BJ (cell line): ENCODE data around the gene NBEAL1. TPM values are rescaled to one million over a fixed set of nuclear protein-coding genes. Genes with fewer than 3 reads are reported as not detected.
"Not testable (repeated sequence)": the region's sequence is repeated elsewhere in the genome, so short reads cannot be mapped to it uniquely, and the experiment has no call there.

Experiments
- CTCF ChIA-PET: fragments of 350-600 bp; formaldehyde crosslinking; extraction: SDS; loops from one replicate; lab custom pipeline; 2021; ENCODE audit warnings: antibody characterized with exemption, inconsistent platforms; lab: Yijun Ruan, JAX
- POLR2A ChIA-PET: fragments of 300-600 bp; sonication (Branson Sonifier 250); formaldehyde crosslinking; extraction: SDS; loops from one replicate; lab custom pipeline; 2021; ENCODE audit warnings: antibody characterized with exemption; lab: Charles Lee
- DNase-seq: peaks from one replicate; pipeline ENCODE4 v3.0.0-alpha.2; 2011; ENCODE audit warnings: low read depth
- H3K27me3 ChIP-seq: 2 replicates; pipeline ENCODE4 v1.6.0; 2011; ENCODE audit warnings: low read length; ENCODE audit not compliant: control insufficient read depth, insufficient read depth
- H3K36me3 ChIP-seq: 2 replicates; pipeline ENCODE4 v1.5.1; 2011; ENCODE audit warnings: low read length; ENCODE audit not compliant: control insufficient read depth, insufficient read depth
- H3K4me3 ChIP-seq: 2 replicates; pipeline ENCODE4 v1.5.1; 2011; ENCODE audit warnings: low read depth, mild to moderate bottlenecking, control low read depth, low read length
- CTCF ChIP-seq: IDR thresholded peaks from 2 replicates; pipeline ENCODE4 v1.5.1; 2011; ENCODE audit warnings: low read depth, mild to moderate bottlenecking, control low read depth, inconsistent platforms, low read length, moderate library complexity; ENCODE audit not compliant: insufficient read depth
- polyA plus RNA-seq: library from polyadenylated mRNA; depleted of rRNA; stranded (reverse); fragments of >200 nt; gene quantifications from 2 replicates; pipeline ENCODE4 v1.2.3, GENCODE V29; 2011

The NBEAL1 gene
- polyA plus RNA-seq, 1 experiment = 5.9 TPM

DNA sequence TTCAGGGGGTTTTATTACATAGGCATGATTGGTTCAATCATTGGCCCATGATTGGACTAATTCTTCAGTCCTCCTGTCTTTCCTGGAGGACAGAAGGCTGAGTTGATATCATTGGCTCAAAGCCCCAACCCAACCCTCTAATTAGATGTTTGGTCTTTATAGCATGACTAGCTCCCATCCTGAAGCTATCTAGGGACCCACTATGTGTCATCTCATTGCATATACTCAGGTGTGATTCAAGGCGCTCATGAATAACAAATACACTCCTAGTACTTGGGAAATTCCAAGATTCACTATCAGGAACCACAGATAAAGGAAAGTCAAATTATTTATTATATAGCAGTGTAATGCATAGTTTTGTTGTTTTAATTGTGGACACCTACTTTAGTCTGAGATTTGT, 24.9 kb upstream of the NBEAL1 start:
- DNase-seq = no peak
- Histone ChIP-seq H3K4me3 (no peak overlapping the region), H3K27me3 (no peaks in the 10 kb centered on the region), H3K36me3 (no peaks in the 10 kb centered on the region)
- POLR2A ChIA-PET = no interaction called here
- no peak for TF ChIP-seq CTCF
- CTCF ChIA-PET = interaction anchor here (0.6 kb wide), 1 partner anchor 19 kb away, joined by 3 read pairs; no protein-coding TSS in a partner anchor

DNA sequence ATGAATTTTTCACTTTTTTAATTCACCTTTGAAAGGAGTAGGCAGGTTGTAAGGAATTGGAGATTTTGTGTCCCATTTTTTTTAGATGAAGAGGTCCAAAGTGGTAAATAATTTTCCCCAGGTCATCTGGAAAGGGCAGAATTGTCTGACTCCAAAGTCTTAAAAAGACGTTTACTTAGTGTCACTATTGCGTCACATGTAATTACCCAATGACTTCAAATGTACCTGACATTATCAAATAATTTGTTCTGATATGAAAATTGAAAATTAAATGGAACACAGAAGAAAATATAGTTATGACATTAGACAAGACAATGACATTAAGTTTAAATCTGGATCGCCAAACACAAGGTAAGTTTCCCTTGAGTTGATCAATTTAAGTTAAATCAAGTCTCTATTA, 24.2 kb upstream of the NBEAL1 start:
- H3K4me3 ChIP-seq = no peak overlapping the region
- CTCF ChIA-PET = no interaction called here
- no peaks in the 10 kb centered on the region for H3K27me3 ChIP-seq
- no peak for TF ChIP-seq CTCF
- no peak for DNase-seq
- H3K36me3 ChIP-seq = no peaks in the 10 kb centered on the region
- POLR2A ChIA-PET = no interaction called here

GRCh38 chr2:202997113-202997512, 17.6 kb upstream of the NBEAL1 start:
- H3K36me3 ChIP-seq, CTCF ChIA-PET, H3K4me3 ChIP-seq, H3K27me3 ChIP-seq, POLR2A ChIA-PET, DNase-seq: not testable (repeated sequence)

DNA sequence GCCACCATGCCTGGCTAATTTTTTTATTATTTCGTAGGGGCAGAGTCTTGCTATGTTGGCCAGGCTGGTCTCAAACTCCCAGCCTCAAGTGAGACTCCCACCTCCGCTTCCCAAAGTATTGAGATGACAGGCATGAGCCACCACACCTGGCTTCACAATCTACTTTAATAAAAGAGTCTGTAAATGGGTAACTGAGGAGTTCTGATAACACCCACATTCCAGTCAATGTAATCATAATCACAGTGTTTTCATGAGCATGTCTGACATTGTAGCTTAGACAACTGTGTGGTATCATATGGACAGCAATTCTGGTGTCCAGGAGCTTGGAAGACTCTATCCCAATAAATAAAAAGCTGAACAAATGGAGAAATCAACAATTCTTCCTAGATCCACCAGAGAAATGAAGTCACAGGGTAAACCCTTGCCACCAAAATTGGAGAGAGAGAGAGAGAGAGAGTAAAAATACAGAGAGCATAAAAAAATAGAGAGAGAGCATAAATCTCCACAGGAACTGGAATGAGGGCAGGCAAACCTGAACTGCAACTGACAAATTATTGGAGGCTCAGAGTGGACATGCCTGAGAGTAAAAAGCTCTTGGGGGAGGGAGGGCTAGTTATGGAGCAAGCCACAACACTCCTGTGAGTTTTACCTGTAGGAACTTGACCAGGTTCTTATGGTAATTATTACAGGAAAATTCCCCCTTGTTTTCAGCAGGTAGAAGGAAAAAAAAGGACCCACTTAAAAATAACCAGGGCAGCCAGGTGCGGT, 12.4 kb upstream of the NBEAL1 start:
- CTCF ChIA-PET = no interaction called here
- DNase-seq = no peak
- no peak overlapping the region for H3K4me3 ChIP-seq
- H3K36me3 ChIP-seq = no peaks in the 10 kb centered on the region
- no peaks in the 10 kb centered on the region for H3K27me3 ChIP-seq
- POLR2A ChIA-PET = no interaction called here
- TF ChIP-seq CTCF = no peak

GRCh38 chr2:203003716-203004115, 11.0 kb upstream of the NBEAL1 start:
- H3K36me3 ChIP-seq = no peaks in the 10 kb centered on the region
- no peaks in the 10 kb centered on the region for H3K27me3 ChIP-seq
- H3K4me3 ChIP-seq = no peak overlapping the region
- no peak for TF ChIP-seq CTCF
- ChIA-PET POLR2A (no interaction called here), CTCF (no interaction called here)
- no peak for DNase-seq

- no peak for DNase-seq
- no peak for TF ChIP-seq CTCF
- CTCF ChIA-PET = no interaction called here
These were observed 2.0 kb downstream of the NBEAL1 start for GRCh38 chr2:203016716-203017115.

More at GRCh38 chr2:203016716-203017115, 2.0 kb downstream of the NBEAL1 start:
- H3K4me3 ChIP-seq = peak overlapping the region; percentile 39
- POLR2A ChIA-PET = no interaction called here
- H3K27me3 ChIP-seq = no peaks in the 10 kb centered on the region
- H3K36me3 ChIP-seq = no peaks in the 10 kb centered on the region; the same call in 1 of the 2 replicates
